Measurements from ENCODE around the gene BDH1.

BDH1 gene

GRCh38 chr3:197505796-197506548, 49.8 kb downstream of the BDH1 start:
- Histone ChIP-seq H3K4me2 (ENCODE audit: low read depth, low read length, poor library complexity, severe bottlenecking) (no peak overlapping the region), H3K27me3 (ENCODE audit: low read length) (no peaks in the 10 kb centered on the region), H3K9ac (ENCODE audit: low read length) (no peak overlapping the region), H2AFZ (ENCODE audit: low read depth, low read length, severe bottlenecking) (no peak overlapping the region), H3K36me3 (ENCODE audit: low read length) (no peaks in the 10 kb centered on the region), H3F3A (ENCODE audit: insufficient read depth) (no peaks in the 10 kb centered on the region), H3K27ac (ENCODE audit: low read depth, low read length) (no peak overlapping the region), H3K4me3 (ENCODE audit: insufficient read depth, low read length, poor library complexity, severe bottlenecking) (no peak overlapping the region), H3K9me3 (ENCODE audit: insufficient read depth, low read length) (no peaks in the 10 kb centered on the region), H3K9me2 (replicated peaks; ENCODE audit: insufficient read depth, low read length) (no peaks in the 10 kb centered on the region), H3K79me2 (ENCODE audit: insufficient read depth, low read length) (no peaks in the 10 kb centered on the region), H4K20me1 (ENCODE audit: low read depth, low read length) (no peaks in the 10 kb centered on the region)
- TF ChIP-seq CTCF (IDR thresholded peaks at IDR 0.05; ENCODE audit: insufficient read depth, low read length, poor library complexity, severe bottlenecking) (no peak), EZH2phosphoT487 (conservative IDR thresholded peaks at IDR 0.05; ENCODE audit: low read length) (no peak)

- Histone ChIP-seq H3K27me3 (ENCODE audit: low read length) (no peaks in the 10 kb centered on the region), H3K36me3 (ENCODE audit: low read length) (no peaks in the 10 kb centered on the region), H3K9me3 (ENCODE audit: insufficient read depth, low read length) (no peaks in the 10 kb centered on the region), H2AFZ (ENCODE audit: low read depth, low read length, severe bottlenecking) (no peak overlapping the region), H3K79me2 (ENCODE audit: insufficient read depth, low read length) (no peaks in the 10 kb centered on the region), H3F3A (ENCODE audit: insufficient read depth) (no peaks in the 10 kb centered on the region), H3K9me2 (replicated peaks; ENCODE audit: insufficient read depth, low read length) (no peaks in the 10 kb centered on the region), H3K4me2 (ENCODE audit: low read depth, low read length, poor library complexity, severe bottlenecking) (no peak overlapping the region), H3K4me3 (ENCODE audit: insufficient read depth, low read length, poor library complexity, severe bottlenecking) (no peak overlapping the region), H4K20me1 (ENCODE audit: low read depth, low read length) (no peaks in the 10 kb centered on the region), H3K27ac (ENCODE audit: low read depth, low read length) (no peak overlapping the region), H3K9ac (ENCODE audit: low read length) (no peak overlapping the region)
- TF ChIP-seq EZH2phosphoT487 (conservative IDR thresholded peaks at IDR 0.05; ENCODE audit: low read length) = no peak
- TF ChIP-seq CTCF (IDR thresholded peaks at IDR 0.05; ENCODE audit: insufficient read depth, low read length, poor library complexity, severe bottlenecking) = no peak
These were observed 51.1 kb downstream of the BDH1 start for GRCh38 chr3:197504641-197505121.

GRCh38 chr3:197504229-197504628, 51.5 kb downstream of the BDH1 start:
- Histone ChIP-seq H3K79me2 (ENCODE audit: insufficient read depth, low read length) (no peaks in the 10 kb centered on the region), H2AFZ (ENCODE audit: low read depth, low read length, severe bottlenecking) (no peak overlapping the region), H3K9me2 (replicated peaks; ENCODE audit: insufficient read depth, low read length) (no peaks in the 10 kb centered on the region), H3K9ac (ENCODE audit: low read length) (no peak overlapping the region), H3K4me2 (ENCODE audit: low read depth, low read length, poor library complexity, severe bottlenecking) (no peak overlapping the region), H4K20me1 (ENCODE audit: low read depth, low read length) (no peaks in the 10 kb centered on the region), H3F3A (ENCODE audit: insufficient read depth) (no peaks in the 10 kb centered on the region), H3K4me3 (ENCODE audit: insufficient read depth, low read length, poor library complexity, severe bottlenecking) (no peak overlapping the region), H3K36me3 (ENCODE audit: low read length) (no peaks in the 10 kb centered on the region), H3K27me3 (ENCODE audit: low read length) (no peaks in the 10 kb centered on the region), H3K27ac (ENCODE audit: low read depth, low read length) (no peak overlapping the region), H3K9me3 (ENCODE audit: insufficient read depth, low read length) (no peaks in the 10 kb centered on the region)
- no peak for TF ChIP-seq CTCF (IDR thresholded peaks at IDR 0.05; ENCODE audit: insufficient read depth, low read length, poor library complexity, severe bottlenecking)
- TF ChIP-seq EZH2phosphoT487 (conservative IDR thresholded peaks at IDR 0.05; ENCODE audit: low read length) = no peak

Data from SU-DHL-6 (cell line).